ENCODE data around the gene DDX53. TPM values are rescaled to one million over a fixed set of nuclear protein-coding genes. Genes with fewer than 3 reads are reported as not detected.
A peak's percentile ranks its signal among the peaks of the same experiment; 100 is the strongest.

Gene DDX53
- total RNA-seq, 1 experiment from 2014 or later, result not detected

DNA sequence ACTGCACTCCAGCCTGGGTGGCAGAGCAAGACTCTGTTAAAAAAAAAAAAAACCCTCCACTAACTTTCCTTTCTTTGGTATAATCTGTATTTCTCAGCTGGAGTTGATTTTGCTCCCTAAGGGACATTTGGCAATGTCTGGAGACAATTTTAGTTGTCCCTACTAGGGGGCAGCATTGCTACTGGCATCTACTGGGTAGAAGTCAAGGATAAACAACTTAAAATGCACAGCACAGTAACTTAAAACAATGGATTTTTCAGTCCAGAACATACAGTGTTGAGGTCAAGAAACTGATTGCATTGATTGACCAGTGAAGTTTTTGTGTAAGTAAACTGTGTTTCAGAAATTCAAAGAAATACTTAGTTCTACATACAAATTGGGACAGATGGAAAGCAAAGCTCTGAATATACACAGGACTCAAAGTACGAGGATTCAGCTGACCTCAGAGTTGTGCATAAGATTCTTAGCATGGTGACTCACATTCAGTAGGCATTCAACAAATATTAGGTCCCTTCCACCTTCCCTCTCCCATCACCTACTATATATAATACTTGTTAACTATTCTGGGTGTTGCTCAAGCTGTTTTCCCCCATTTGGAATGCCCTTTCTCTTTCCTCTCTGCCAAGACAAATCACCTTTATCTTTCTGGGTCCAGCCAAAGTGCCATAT lies 8.8 kb downstream of the DDX53 start:
- H3K4me3 ChIP-seq, result no peak overlapping the region
- peak in 1 of 2 experiments; percentile 37 for DNase-seq (ENCODE audit: low read depth in 1 of 2, low spot score in 2 of 2)
- H3K27ac ChIP-seq, result no peak overlapping the region
- H3K9me3 ChIP-seq (replicated peaks), result no peaks in the 10 kb centered on the region
- peaks cover 5% of the 10 kb centered on the region; the same call in 1 of the 2 replicates for H3K4me1 ChIP-seq (replicated peaks)
- H3K36me3 ChIP-seq, result no peaks in the 10 kb centered on the region
- no peaks in the 10 kb centered on the region for H3K27me3 ChIP-seq (replicated peaks)

GRCh38 chrX:23012162-23012561 lies 12.4 kb downstream of the DDX53 start:
- Histone ChIP-seq H3K9me3 (replicated peaks) (no peaks in the 10 kb centered on the region), H3K4me1 (replicated peaks) (peaks cover 5% of the 10 kb centered on the region; the same call in 1 of the 2 replicates), H3K4me3 (no peak overlapping the region), H3K27ac (no peak overlapping the region), H3K36me3 (no peaks in the 10 kb centered on the region), H3K27me3 (replicated peaks) (no peaks in the 10 kb centered on the region)
- no peak for DNase-seq (ENCODE audit: low read depth in 1 of 2, low spot score in 2 of 2)

- Histone ChIP-seq H3K36me3 (no peaks in the 10 kb centered on the region), H3K27ac (no peak overlapping the region)
These were observed 12.9 kb downstream of the DDX53 start for GRCh38 chrX:23012636-23013035.

DNA sequence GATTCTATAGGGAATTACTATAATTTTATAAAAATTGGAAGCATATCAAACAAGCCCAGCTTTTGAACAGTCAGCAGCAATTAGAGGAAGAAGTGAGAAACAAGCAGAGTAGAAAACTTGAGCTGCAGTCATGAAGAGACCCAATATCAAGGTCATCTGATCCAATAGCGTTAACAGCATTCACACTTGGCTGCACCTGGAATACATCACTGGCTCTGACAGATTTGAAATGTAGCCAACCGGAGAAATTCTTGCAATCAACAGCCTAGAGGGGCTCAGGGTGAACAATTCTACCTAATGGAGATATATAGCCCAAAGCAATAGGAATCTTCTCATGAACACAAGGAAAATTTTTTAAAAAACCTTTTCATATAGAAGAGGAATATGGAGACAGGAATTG lies 13.6 kb downstream of the DDX53 start:
- DNase-seq (ENCODE audit: low read depth in 1 of 2, low spot score in 2 of 2), result no peak
- H3K27me3 ChIP-seq (replicated peaks), result no peaks in the 10 kb centered on the region
- no peaks in the 10 kb centered on the region for H3K36me3 ChIP-seq

More at GRCh38 chrX:23012636-23013035, 12.9 kb downstream of the DDX53 start:
- no peaks in the 10 kb centered on the region for H3K9me3 ChIP-seq (replicated peaks)
- no peaks in the 10 kb centered on the region for H3K27me3 ChIP-seq (replicated peaks)
- DNase-seq (ENCODE audit: low read depth in 1 of 2, low spot score in 2 of 2), result no peak
- peaks cover 5% of the 10 kb centered on the region; the same call in 1 of the 2 replicates for H3K4me1 ChIP-seq (replicated peaks)
- no peak overlapping the region for H3K4me3 ChIP-seq

GRCh38 chrX:23031600-23031999 lies 31.8 kb downstream of the DDX53 start:
- no peak for DNase-seq (ENCODE audit: low read depth in 1 of 2, low spot score in 2 of 2)
- H3K4me3 ChIP-seq, result no peak overlapping the region
- no peaks in the 10 kb centered on the region for H3K9me3 ChIP-seq (replicated peaks)
- no peaks in the 10 kb centered on the region for H3K4me1 ChIP-seq (replicated peaks)
- no peak overlapping the region for H3K27ac ChIP-seq
- no peaks in the 10 kb centered on the region for H3K36me3 ChIP-seq
- H3K27me3 ChIP-seq (replicated peaks), result no peaks in the 10 kb centered on the region

More for the DNA sequence above, 13.6 kb downstream of the DDX53 start:
- H3K27ac ChIP-seq, result no peak overlapping the region
- no peak overlapping the region for H3K4me3 ChIP-seq
- H3K4me1 ChIP-seq (replicated peaks), result peaks cover 5% of the 10 kb centered on the region; the same call in 1 of the 2 replicates
- no peaks in the 10 kb centered on the region for H3K9me3 ChIP-seq (replicated peaks)

DNA sequence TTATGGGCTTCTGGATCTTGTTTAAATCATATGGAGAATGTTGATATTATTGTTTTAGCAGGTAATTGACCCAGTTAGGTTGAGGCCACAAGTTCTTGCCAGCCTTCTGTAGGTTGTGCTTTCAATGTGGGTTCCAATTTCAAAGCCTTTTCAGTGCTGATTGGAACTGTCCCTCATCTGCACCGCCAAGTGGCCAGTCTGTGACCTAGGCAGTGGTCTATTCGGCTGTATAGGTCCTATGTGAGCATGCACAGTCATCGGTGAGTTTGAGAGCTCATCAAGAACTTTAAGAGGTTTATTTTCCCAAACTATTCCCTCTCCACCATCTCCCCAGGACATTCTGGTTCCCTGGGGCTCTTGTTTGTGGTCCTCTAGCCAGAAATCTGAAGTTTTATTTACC lies 35.7 kb downstream of the DDX53 start:
- H3K9me3 ChIP-seq (replicated peaks), result no peaks in the 10 kb centered on the region
- H3K36me3 ChIP-seq, result no peaks in the 10 kb centered on the region
- no peaks in the 10 kb centered on the region for H3K4me1 ChIP-seq (replicated peaks)
- no peak overlapping the region for H3K4me3 ChIP-seq
- no peak overlapping the region for H3K27ac ChIP-seq
- no peaks in the 10 kb centered on the region for H3K27me3 ChIP-seq (replicated peaks)
- no peak for DNase-seq (ENCODE audit: low read depth in 1 of 2, low spot score in 2 of 2)

GRCh38 chrX:23046443-23046842 lies 46.7 kb downstream of the DDX53 start:
- no peak for DNase-seq (ENCODE audit: low read depth in 1 of 2, low spot score in 2 of 2)
- H3K4me1 ChIP-seq (replicated peaks), result no peaks in the 10 kb centered on the region
- H3K36me3 ChIP-seq, result no peaks in the 10 kb centered on the region
- no peaks in the 10 kb centered on the region for H3K27me3 ChIP-seq (replicated peaks)
- no peaks in the 10 kb centered on the region for H3K9me3 ChIP-seq (replicated peaks)
- no peak overlapping the region for H3K27ac ChIP-seq
- no peak overlapping the region for H3K4me3 ChIP-seq

DNA sequence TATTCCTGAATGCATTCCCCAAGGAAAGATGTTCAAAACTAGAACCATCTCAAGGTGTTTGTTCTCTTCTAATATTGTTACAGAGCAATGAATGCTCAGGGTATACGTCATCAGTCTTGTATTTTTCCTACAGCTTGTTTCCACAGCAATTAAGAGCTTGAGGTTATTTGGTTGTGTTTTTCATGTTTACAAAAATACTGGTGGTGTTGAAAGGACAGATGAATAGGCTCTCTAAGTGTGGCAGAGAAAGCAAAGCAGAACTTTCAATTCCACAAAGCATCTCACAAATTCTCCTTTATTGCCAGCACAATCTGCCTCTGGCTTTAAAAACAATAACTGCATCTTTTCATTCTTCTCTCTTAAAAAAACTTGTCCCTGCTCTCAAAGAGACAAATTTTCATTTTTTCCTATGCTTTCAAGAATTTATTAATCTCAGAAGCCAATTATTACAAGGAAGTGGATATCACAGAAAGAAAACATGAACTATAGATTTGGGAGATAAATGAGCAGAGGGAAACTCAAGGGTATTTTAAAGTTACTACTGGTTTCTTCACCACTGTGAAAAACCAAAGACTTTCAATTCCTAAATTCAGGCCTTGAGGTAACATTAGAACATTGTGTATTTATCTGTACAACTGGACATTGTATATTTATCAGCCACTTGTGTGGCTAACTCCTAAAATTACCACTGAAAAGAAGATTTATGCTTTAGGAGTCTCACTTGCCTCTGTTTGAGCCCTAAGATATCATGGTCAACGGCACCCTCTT lies 49.2 kb downstream of the DDX53 start:
- Histone ChIP-seq H3K4me3 (no peak overlapping the region), H3K9me3 (replicated peaks) (no peaks in the 10 kb centered on the region), H3K27me3 (replicated peaks) (no peaks in the 10 kb centered on the region), H3K4me1 (replicated peaks) (no peaks in the 10 kb centered on the region), H3K27ac (no peak overlapping the region), H3K36me3 (no peaks in the 10 kb centered on the region)
- no peak for DNase-seq (ENCODE audit: low read depth in 1 of 2, low spot score in 2 of 2)

- H3K36me3 ChIP-seq, result no peaks in the 10 kb centered on the region
- no peaks in the 10 kb centered on the region for H3K4me1 ChIP-seq (replicated peaks)
- H3K27me3 ChIP-seq (replicated peaks), result no peaks in the 10 kb centered on the region
- H3K4me3 ChIP-seq, result no peak overlapping the region
- no peaks in the 10 kb centered on the region for H3K9me3 ChIP-seq (replicated peaks)
- H3K27ac ChIP-seq, result no peak overlapping the region
- DNase-seq (ENCODE audit: low read depth in 1 of 2, low spot score in 2 of 2), result no peak
These were observed 52.6 kb downstream of the DDX53 start for GRCh38 chrX:23052324-23052723.
